Measurements from ENCODE around the gene GATAD2A. TPM values are rescaled to one million over a fixed set of nuclear protein-coding genes. Genes with fewer than 3 reads are reported as not detected.

Gene GATAD2A
- total RNA-seq, 4 donors from 2014 or later, result 45.6 to 102 (median 65.7) TPM

- Histone ChIP-seq H3K36me3 (no peaks in the 10 kb centered on the region), H3K9me3 (no peaks in the 10 kb centered on the region), H3K4me1 (peaks cover 0 to 20% (median 0%) of the 10 kb centered on the region in 4 donors), H3K27me3 (no peaks in the 10 kb centered on the region), H3K4me3 (no peak overlapping the region), H3K27ac (no peak overlapping the region)
- intact Hi-C loops (cut with DNase I; ENCODE audit: low total_unique reads), result no loop called here
- TF ChIP-seq CTCF (IDR thresholded peaks at IDR 0.05) (no peak), EP300 (IDR thresholded peaks at IDR 0.05; ENCODE audit: low read depth) (no peak), POLR2AphosphoS5 (IDR thresholded peaks at IDR 0.05) (no peak)
- 84% methylated on average over 5 of the region's 5 CpGs; no CpG with 5 or more reads in 1 of the 2 donors for WGBS, 2 donors (ENCODE audit: low coverage in 1 of 2)
- no peak for DNase-seq
- in situ Hi-C loops (cut with MboI; ENCODE audit: low pct_ligation_motif_present in 1 of 4, low pct_unique_long_range_greater_than_20kb in 1 of 4, low sequenced_read_pairs in 3 of 4), result no loop called here
Measured at GRCh38 chr19:19422156-19422555, 16.7 kb downstream of the GATAD2A start.

- in situ Hi-C loops (cut with MboI; ENCODE audit: low pct_ligation_motif_present in 1 of 4, low pct_unique_long_range_greater_than_20kb in 1 of 4, low sequenced_read_pairs in 3 of 4) (no loop called here), intact Hi-C loops (cut with DNase I; ENCODE audit: low total_unique reads) (no loop called here)
- H3K4me3 ChIP-seq, result no peak overlapping the region
- no peak for DNase-seq
- peaks cover 0 to 19% (median 0%) of the 10 kb centered on the region in 4 donors for H3K4me1 ChIP-seq
- no peaks in the 10 kb centered on the region for H3K9me3 ChIP-seq
- H3K27ac ChIP-seq, result no peak overlapping the region
- TF ChIP-seq POLR2AphosphoS5 (IDR thresholded peaks at IDR 0.05) (no peak), CTCF (IDR thresholded peaks at IDR 0.05) (no peak), POLR2A (IDR thresholded peaks at IDR 0.05) (no peak), EP300 (IDR thresholded peaks at IDR 0.05; ENCODE audit: low read depth) (no peak)
- 93 to 95% methylated on average over 3 to 8 of the region's 8 CpGs for WGBS, 2 donors (ENCODE audit: low coverage in 1 of 2)
- no peaks in the 10 kb centered on the region for H3K36me3 ChIP-seq
- no peaks in the 10 kb centered on the region for H3K27me3 ChIP-seq
Measured at GRCh38 chr19:19423322-19423721, 17.8 kb downstream of the GATAD2A start.

- intact Hi-C loops (cut with DNase I; ENCODE audit: low total_unique reads) (no loop called here), in situ Hi-C loops (cut with MboI; ENCODE audit: low pct_ligation_motif_present in 1 of 4, low pct_unique_long_range_greater_than_20kb in 1 of 4, low sequenced_read_pairs in 3 of 4) (no loop called here)
- H3K36me3 ChIP-seq, result no peaks in the 10 kb centered on the region
- H3K27ac ChIP-seq, result no peak overlapping the region
- TF ChIP-seq POLR2A (IDR thresholded peaks at IDR 0.05), result no peak
- TF ChIP-seq POLR2AphosphoS5 (IDR thresholded peaks at IDR 0.05), result no peak
- no peak for TF ChIP-seq EP300 (IDR thresholded peaks at IDR 0.05; ENCODE audit: low read depth)
- H3K4me1 ChIP-seq, result peaks cover 0 to 14% (median 0%) of the 10 kb centered on the region in 4 donors
- DNase-seq, result no peak
- H3K4me3 ChIP-seq, result no peak overlapping the region
- 78 to 90% methylated on average over 4 to 5 of the region's 5 CpGs for WGBS, 2 donors (ENCODE audit: low coverage in 1 of 2)
- H3K9me3 ChIP-seq, result no peaks in the 10 kb centered on the region
- H3K27me3 ChIP-seq, result no peaks in the 10 kb centered on the region
Measured at GRCh38 chr19:19425170-19425875, 19.8 kb downstream of the GATAD2A start.

- Histone ChIP-seq H3K9me3 (no peaks in the 10 kb centered on the region), H3K27ac (no peak overlapping the region), H3K36me3 (no peaks in the 10 kb centered on the region), H3K4me1 (peaks cover 0 to 7% (median 0%) of the 10 kb centered on the region in 4 donors), H3K27me3 (no peaks in the 10 kb centered on the region), H3K4me3 (no peak overlapping the region)
- 78 to 92% methylated on average over 2 to 6 of the region's 6 CpGs for WGBS, 2 donors (ENCODE audit: low coverage in 1 of 2)
- no peak for TF ChIP-seq CTCF (IDR thresholded peaks at IDR 0.05)
- in situ Hi-C loops (cut with MboI; ENCODE audit: low pct_ligation_motif_present in 1 of 4, low pct_unique_long_range_greater_than_20kb in 1 of 4, low sequenced_read_pairs in 3 of 4) (no loop called here), intact Hi-C loops (cut with DNase I; ENCODE audit: low total_unique reads) (no loop called here)
- DNase-seq, result no peak
Measured at GRCh38 chr19:19426216-19426615, 20.7 kb downstream of the GATAD2A start.

- Histone ChIP-seq H3K36me3 (no peaks in the 10 kb centered on the region), H3K27ac (no peak overlapping the region), H3K9me3 (no peaks in the 10 kb centered on the region), H3K4me1 (peaks cover 0 to 7% (median 0%) of the 10 kb centered on the region in 4 donors), H3K27me3 (no peaks in the 10 kb centered on the region), H3K4me3 (no peak overlapping the region)
- 83 to 95% methylated on average over 1 to 4 of the region's 4 CpGs for WGBS, 2 donors (ENCODE audit: low coverage in 1 of 2)
- in situ Hi-C loops (cut with MboI; ENCODE audit: low pct_ligation_motif_present in 1 of 4, low pct_unique_long_range_greater_than_20kb in 1 of 4, low sequenced_read_pairs in 3 of 4) (no loop called here), intact Hi-C loops (cut with DNase I; ENCODE audit: low total_unique reads) (no loop called here)
- no peak for DNase-seq
- TF ChIP-seq POLR2A (IDR thresholded peaks at IDR 0.05) (no peak), CTCF (IDR thresholded peaks at IDR 0.05) (no peak), EP300 (IDR thresholded peaks at IDR 0.05; ENCODE audit: low read depth) (no peak), POLR2AphosphoS5 (IDR thresholded peaks at IDR 0.05) (no peak)
Measured at GRCh38 chr19:19426799-19427198, 21.3 kb downstream of the GATAD2A start.

Measured in transverse colon (tissue), 4 donors.